Measurements from ENCODE around the gene GLUD1. TPM values are rescaled to one million over a fixed set of nuclear protein-coding genes. Genes with fewer than 3 reads are reported as not detected.
"Not testable (repeated sequence)": the region's sequence is repeated elsewhere in the genome, so short reads cannot be mapped to it uniquely, and the experiment has no call there.

Gene GLUD1
- total RNA-seq (100 to 1,000 TPM; 107 TPM), total RNA-seq (267 to 277 reads per million in 2 donors)

DNA sequence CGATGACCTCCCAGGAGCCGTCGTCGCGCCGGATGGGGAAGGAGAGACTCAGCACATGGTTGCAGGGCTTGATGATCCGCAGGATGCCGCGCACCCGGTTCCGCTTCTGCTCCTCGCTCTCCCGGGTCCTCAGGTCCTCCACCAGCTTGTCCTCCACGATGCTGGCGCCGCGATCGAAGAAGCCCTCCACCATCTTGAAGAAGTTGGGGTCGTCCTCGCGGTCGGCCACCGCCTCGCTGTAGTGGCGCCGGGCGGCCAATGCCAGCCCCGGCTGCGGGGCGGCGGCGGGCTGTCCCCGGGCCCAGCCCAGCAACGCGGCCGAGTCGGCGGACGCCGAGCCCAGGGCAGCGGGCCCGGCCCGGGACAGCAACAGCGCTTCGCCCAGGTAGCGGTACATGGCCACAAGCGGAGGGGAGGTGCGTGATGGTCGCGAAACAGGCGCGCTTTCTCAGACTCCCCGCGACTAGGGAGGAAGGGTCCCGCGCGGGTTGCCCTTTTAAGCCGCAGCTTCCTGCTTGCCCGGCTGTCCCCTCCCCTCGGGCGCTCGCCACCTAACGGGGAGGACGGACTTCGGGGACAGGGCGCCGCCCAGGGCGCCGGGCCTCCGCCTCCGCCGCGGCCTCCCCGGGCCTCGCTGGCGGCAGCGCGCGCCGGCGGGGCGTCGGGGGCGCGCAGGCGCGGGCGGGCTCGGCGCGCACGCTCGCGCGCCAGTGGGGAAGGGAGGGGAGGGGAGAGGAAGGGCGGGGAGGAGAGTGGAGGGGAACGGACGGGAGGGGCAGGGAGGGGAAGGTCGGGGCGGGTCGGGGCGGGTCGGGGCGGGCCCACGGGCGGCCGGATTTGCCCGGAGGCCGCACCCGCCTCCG lies at the start of gene GLUD1, which contains the start of gene SHLD2:
GLUD1 (minus strand) TSS at position 471 of the 863 bp plus-strand sequence; CDS start at position 397, 74 bp downstream.
SHLD2 (plus strand) TSS at position 834 of the 863 bp plus-strand sequence. CDS start 56,149 bp downstream, outside the sequence.
- H3K27ac Mint-ChIP-seq, result peak within 1 kb of the TSS; percentile 96
- H3K4me1 Mint-ChIP-seq, result peaks cover 32% of the 10 kb centered on the region
- ATAC-seq (peak; percentile 68), DNase-seq (peak; percentile 79 to 84 (median 83))
- no peaks in the 10 kb centered on the region for H3K36me3 Mint-ChIP-seq (ENCODE audit: low read depth)
- no peaks in the 10 kb centered on the region for H3K27me3 Mint-ChIP-seq
- no peaks in the 10 kb centered on the region for H3K9me3 ChIP-seq (ENCODE audit: control insufficient read depth, low read length, poor library complexity, severe bottlenecking)
- H3K4me3 Mint-ChIP-seq, result peak within 1 kb of the TSS; percentile 95

DNA sequence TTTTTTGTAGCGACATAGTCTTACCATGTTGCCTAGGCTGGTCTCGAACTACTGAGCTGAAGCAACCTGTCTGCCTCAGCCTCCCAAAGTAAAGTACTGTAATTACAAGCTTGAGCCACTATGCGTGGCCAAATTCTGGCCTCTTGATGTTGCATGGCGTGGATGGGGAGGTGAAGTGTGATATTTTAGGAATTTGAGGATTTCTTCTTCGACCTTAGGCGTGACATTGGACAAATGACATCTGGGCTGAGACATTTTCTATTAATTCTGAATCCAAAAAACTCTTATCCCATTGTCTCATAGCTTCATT lies 48.4 kb upstream of the GLUD1 start:
- not testable (repeated sequence) for H3K27me3 Mint-ChIP-seq; ATAC-seq; H3K9me3 ChIP-seq (ENCODE audit: control insufficient read depth, low read length, poor library complexity, severe bottlenecking); DNase-seq; H3K27ac Mint-ChIP-seq; H3K4me3 Mint-ChIP-seq; H3K36me3 Mint-ChIP-seq (ENCODE audit: low read depth); H3K4me1 Mint-ChIP-seq

DNA sequence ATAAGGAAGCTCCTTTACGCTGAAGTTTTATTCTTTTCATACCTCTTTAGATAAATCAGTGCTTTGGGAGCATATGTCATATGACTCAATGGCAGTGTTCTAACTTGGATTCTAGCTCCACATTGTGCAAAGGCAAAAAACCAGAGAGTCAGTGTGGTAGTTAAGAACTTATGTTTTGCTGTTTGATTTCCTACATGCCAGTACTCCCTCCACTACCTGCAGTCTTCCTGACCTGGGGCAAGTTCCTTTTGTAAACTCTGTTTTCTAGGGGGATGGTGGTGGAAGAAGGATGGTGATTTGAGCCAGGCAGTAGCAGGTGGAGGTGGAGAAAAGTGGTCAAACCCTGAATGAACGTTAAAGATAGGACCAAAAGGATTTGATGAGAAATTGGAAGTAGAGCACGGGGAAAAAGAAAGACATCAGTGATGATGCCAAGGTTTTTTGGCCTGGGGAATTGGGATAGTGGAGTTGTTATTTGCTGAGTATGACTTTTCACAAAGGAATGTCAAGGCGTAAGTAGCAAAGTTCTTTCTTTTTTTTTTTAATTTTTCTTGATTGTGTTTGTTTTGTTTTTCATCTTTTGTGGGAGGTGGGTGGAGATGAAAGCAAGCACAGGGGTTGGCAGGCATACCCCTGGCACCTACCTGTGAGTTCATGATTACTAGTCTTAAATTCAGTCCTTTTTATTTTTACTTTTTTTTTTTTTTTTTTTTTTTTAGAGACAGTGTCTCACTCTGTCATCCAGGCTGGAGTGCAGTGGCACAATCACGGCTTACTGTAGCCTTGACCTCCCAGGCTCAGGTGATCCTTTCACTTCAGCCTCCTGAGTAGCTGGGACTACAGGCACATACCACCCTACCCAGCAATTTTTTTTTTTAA lies 47.8 kb upstream of the GLUD1 start:
- not testable (repeated sequence) for H3K36me3 Mint-ChIP-seq (ENCODE audit: low read depth); H3K4me1 Mint-ChIP-seq; DNase-seq; H3K4me3 Mint-ChIP-seq; H3K9me3 ChIP-seq (ENCODE audit: control insufficient read depth, low read length, poor library complexity, severe bottlenecking); ATAC-seq; H3K27me3 Mint-ChIP-seq; H3K27ac Mint-ChIP-seq

DNA sequence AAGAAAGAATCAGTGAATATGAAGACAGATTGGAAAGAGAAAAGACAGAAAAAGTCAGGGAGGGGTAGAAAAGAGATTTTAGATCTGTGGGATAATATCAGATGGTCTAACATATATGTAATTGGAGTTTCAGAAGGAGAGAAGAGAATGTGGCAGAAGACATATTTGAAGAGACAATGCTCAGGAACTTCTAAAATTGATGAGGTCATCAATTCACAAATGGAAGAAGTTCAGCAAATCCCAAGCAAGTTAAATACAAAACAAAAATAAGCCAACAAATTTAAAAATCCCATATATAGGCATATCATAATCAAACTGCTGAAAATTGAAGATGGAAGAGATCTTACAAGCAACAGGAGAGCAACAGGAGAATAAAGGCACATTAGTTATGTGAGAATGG lies 42.8 kb upstream of the GLUD1 start:
- H3K27me3 Mint-ChIP-seq; H3K36me3 Mint-ChIP-seq (ENCODE audit: low read depth); H3K4me1 Mint-ChIP-seq; ATAC-seq; H3K4me3 Mint-ChIP-seq; H3K9me3 ChIP-seq (ENCODE audit: control insufficient read depth, low read length, poor library complexity, severe bottlenecking); H3K27ac Mint-ChIP-seq; DNase-seq: not testable (repeated sequence)

DNA sequence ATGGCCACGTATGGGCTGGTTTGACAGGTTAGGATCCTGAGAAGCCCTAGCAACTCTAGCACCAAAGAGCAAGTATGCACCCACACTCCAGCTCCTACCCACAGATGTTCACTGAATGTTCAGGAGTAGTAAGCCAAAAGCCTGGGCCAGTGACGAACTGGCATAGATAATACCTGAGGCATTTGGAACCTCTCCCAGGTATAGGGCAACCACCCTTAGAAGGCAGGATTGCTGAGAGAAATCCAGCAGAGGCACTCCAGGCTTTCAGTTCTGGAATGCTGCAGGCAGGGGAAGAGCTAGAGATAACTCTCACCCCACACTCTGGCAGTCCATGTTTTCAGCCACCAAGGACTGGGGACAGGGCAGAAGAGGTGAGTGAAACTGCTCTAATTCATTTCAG lies 39.8 kb upstream of the GLUD1 start:
- not testable (repeated sequence) for H3K9me3 ChIP-seq (ENCODE audit: control insufficient read depth, low read length, poor library complexity, severe bottlenecking); H3K27ac Mint-ChIP-seq; H3K4me1 Mint-ChIP-seq; H3K4me3 Mint-ChIP-seq; DNase-seq; ATAC-seq; H3K27me3 Mint-ChIP-seq; H3K36me3 Mint-ChIP-seq (ENCODE audit: low read depth)

DNA sequence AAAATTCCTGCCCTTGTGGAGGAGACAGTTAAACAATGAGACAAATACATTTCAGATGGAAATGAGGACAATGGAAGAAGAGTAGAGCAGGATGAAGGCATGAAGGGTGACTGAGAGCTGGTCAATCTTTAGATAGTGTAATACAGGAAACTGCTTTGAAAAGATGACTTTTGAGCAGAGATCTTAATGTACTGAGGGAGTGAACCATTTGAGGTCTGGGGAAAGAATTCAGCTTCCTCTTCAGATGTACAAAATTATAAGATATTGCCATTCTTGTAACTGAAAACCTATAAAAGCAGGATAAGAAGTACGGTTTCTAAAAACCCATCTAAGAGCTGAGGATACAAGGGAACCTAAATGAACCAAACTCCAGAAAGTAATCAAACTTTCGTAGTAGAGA lies 39.3 kb upstream of the GLUD1 start:
- H3K4me3 Mint-ChIP-seq; H3K9me3 ChIP-seq (ENCODE audit: control insufficient read depth, low read length, poor library complexity, severe bottlenecking): not testable (repeated sequence)

DNA sequence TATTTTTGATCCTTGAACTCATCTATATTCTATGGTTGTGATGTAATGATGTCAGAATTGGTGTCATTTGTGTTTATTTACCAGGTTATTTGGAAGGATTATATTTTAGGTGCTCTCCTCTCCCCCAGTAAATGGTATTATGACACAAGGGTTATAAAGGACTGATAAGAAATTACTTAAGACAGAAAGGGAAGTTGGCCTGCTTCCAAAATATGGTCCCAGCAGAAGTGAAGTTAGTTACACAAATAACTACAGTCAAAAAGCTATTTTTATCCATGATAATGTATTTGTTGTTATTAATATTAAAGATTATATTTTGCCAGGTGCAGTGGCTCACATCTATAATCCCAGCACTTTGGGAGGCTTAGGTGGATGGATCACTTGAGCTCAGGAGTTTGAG lies 37.5 kb upstream of the GLUD1 start:
- not testable (repeated sequence) for DNase-seq; H3K36me3 Mint-ChIP-seq (ENCODE audit: low read depth); H3K27ac Mint-ChIP-seq; H3K4me3 Mint-ChIP-seq; H3K4me1 Mint-ChIP-seq; H3K27me3 Mint-ChIP-seq; ATAC-seq; H3K9me3 ChIP-seq (ENCODE audit: control insufficient read depth, low read length, poor library complexity, severe bottlenecking)

More for the DNA sequence above, 39.3 kb upstream of the GLUD1 start:
- H3K27me3 Mint-ChIP-seq; ATAC-seq; DNase-seq; H3K27ac Mint-ChIP-seq; H3K4me1 Mint-ChIP-seq; H3K36me3 Mint-ChIP-seq (ENCODE audit: low read depth): not testable (repeated sequence)

DNA sequence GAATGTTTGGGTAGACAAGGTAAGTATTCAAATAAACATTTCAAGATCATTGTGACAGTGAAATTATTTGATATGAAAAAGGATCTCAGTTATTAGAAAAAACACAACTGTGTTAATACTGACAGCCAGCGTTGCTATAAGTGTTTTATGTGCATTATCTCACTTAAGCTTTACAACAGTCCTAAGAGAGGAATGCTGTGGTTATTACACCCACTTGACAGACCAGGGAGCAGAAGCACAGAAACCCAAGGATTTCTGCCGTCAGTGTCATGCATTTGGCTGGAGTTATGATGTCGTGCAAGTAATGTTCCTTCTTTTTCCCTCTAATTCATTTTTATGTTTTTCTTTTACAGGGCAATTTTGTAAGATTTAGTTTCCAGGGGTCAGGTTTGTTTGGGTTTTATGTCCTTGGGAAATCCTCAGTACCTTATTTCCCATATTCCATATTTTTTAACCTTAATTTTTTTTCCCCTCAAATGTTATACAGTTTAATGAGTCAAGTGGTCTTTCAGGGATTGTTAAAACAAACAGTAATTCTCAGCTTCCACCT lies 33.0 kb upstream of the GLUD1 start:
- not testable (repeated sequence) for DNase-seq; H3K27ac Mint-ChIP-seq; H3K4me3 Mint-ChIP-seq; H3K4me1 Mint-ChIP-seq; H3K36me3 Mint-ChIP-seq (ENCODE audit: low read depth); H3K27me3 Mint-ChIP-seq; H3K9me3 ChIP-seq (ENCODE audit: control insufficient read depth, low read length, poor library complexity, severe bottlenecking); ATAC-seq

DNA sequence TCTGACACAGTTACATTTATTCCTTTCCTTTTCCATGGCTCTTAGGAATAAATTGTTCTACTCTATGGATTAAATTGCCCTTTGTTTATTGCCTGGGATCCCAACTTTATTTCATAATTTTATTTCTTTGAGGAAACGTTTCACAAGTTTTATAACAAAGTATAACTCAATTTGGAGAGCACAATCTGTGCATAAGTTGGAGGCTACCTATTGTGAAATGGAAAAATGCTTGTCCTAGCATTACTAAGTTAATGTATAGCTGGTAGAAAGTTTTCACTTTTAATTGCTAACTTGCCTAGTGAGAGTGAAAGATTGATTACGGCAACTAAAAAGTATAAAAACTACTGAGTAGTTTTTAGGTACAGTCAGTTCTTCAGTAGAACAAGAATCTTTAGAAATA lies 32.4 kb upstream of the GLUD1 start:
- H3K9me3 ChIP-seq (ENCODE audit: control insufficient read depth, low read length, poor library complexity, severe bottlenecking); H3K27ac Mint-ChIP-seq; H3K4me3 Mint-ChIP-seq; H3K4me1 Mint-ChIP-seq; H3K36me3 Mint-ChIP-seq (ENCODE audit: low read depth); ATAC-seq; DNase-seq; H3K27me3 Mint-ChIP-seq: not testable (repeated sequence)

DNA sequence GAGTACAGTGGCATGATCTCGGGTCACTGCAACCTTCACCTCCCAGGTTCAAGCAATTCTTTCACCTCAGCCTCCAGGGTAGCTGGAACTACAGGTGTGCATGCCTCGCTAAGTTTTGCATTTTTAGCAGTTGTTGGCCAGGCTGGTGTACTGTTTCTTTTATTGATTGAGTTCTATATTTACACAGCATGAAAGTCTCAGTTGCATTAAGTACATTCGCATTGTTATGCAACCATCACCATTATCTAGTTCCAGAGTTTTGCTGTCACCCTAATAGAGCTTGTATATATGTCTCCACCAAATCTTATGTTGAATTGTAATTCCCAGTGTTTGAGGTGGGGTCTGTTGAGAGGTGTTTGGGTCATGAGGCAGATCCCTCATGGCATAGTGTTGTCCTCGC lies 28.7 kb upstream of the GLUD1 start:
- not testable (repeated sequence) for H3K36me3 Mint-ChIP-seq (ENCODE audit: low read depth); H3K27me3 Mint-ChIP-seq; ATAC-seq; H3K4me3 Mint-ChIP-seq; H3K27ac Mint-ChIP-seq; H3K9me3 ChIP-seq (ENCODE audit: control insufficient read depth, low read length, poor library complexity, severe bottlenecking); H3K4me1 Mint-ChIP-seq; DNase-seq

DNA sequence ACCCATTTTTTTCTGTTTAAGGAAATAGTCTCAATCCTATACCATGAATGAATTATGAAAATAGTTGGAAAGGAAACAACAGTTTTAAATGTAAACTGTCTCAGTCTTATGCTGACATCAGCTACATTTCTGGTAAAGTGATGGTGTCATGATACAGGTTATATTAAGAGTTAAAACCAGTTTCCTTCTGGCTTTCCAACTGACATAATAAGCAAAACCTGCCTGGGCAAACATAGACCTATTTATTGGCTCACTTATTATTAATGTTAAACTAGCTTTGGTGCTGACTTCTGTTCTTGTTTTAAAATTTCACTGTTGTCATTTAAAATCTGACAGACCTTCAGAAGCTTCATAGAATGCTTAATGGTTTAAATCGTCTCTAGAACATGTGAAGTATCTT lies 24.4 kb upstream of the GLUD1 start:
- ATAC-seq; H3K9me3 ChIP-seq (ENCODE audit: control insufficient read depth, low read length, poor library complexity, severe bottlenecking); H3K27ac Mint-ChIP-seq; DNase-seq; H3K27me3 Mint-ChIP-seq; H3K4me3 Mint-ChIP-seq: not testable (repeated sequence)
- Mint-ChIP-seq H3K4me1 (peaks cover 16% of the 10 kb centered on the region), H3K36me3 (ENCODE audit: low read depth) (peaks cover 12% of the 10 kb centered on the region)

DNA sequence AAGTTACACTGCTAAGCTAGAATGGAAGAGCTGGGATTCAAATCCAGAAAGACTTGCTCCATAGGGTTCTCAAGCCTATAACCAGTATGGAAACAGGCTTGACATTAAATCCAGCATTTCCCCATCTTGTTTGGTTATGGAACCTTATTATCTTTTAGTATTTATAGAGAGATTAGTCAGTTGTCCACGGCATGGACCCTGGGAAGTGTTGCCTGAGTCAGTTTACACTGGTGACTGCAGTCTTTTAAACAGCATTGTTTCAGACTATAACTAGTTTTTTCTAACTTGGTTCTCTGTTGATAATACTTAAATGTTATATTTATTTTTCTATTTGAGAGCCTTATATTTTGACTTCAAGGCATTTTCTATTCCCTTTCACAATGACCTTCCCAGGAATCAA lies 23.5 kb upstream of the GLUD1 start:
- H3K4me3 Mint-ChIP-seq; H3K27ac Mint-ChIP-seq; ATAC-seq; H3K27me3 Mint-ChIP-seq; DNase-seq; H3K9me3 ChIP-seq (ENCODE audit: control insufficient read depth, low read length, poor library complexity, severe bottlenecking): not testable (repeated sequence)
- Mint-ChIP-seq H3K36me3 (ENCODE audit: low read depth) (peaks cover 12% of the 10 kb centered on the region), H3K4me1 (peaks cover 16% of the 10 kb centered on the region)

DNA sequence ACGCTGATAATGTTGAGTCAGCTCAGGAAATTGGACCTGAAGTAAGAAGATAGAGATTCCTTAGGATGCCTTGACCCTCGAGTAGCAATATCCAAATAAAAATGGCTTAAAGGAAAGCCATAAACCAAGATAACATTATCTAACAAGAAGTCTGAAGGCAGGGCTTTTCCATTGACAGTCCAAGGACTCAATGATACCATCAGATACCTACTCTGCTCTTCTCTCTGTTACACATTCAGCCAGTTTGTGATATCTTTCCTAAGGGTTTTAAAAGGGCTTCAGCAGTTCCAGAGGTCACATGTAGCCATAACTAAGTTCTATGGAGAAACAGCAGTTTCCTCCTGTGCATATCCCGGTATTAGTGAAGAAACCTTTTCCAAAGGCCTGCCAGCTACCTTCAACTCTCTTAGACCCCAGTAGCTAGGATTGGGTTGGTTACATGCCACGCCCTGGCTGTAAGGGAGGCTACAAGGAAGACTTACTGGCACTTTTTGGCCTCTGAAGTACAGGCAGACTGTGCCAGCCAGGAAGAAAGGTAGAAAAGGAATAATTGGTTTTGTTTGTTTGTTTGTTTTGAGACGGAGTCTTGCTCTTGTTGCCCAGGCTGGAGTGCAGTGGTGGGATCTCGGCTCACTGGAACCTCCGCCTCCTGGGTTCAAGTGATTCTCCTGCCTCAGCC lies 10.9 kb upstream of the GLUD1 start:
- ATAC-seq (no peak), DNase-seq (no peak)
- no peaks in the 10 kb centered on the region for H3K27me3 Mint-ChIP-seq
- H3K4me3 Mint-ChIP-seq, result no peak overlapping the region
- H3K36me3 Mint-ChIP-seq (ENCODE audit: low read depth), result peaks cover 7% of the 10 kb centered on the region
- peak overlapping the region; percentile 16 for H3K27ac Mint-ChIP-seq
- H3K9me3 ChIP-seq (ENCODE audit: control insufficient read depth, low read length, poor library complexity, severe bottlenecking), result no peaks in the 10 kb centered on the region
- peaks cover 24% of the 10 kb centered on the region for H3K4me1 Mint-ChIP-seq
